ENCODE data around the gene REPS1. TPM values are rescaled to one million over a fixed set of nuclear protein-coding genes. Genes with fewer than 3 reads are reported as not detected.
"Not testable (repeated sequence)": the region's sequence is repeated elsewhere in the genome, so short reads cannot be mapped to it uniquely, and the experiment has no call there.

REPS1 gene
- total RNA-seq, 1 experiment from 2014 or later, result 27.4 TPM

- H3K27me3 ChIP-seq (ENCODE audit: low read length); H4K20me1 ChIP-seq (ENCODE audit: low read length); CTCF ChIA-PET; H3K4me2 ChIP-seq (ENCODE audit: low read length); ATAC-seq; POLR2A ChIA-PET (ENCODE audit: unreplicated experiment); H3F3A ChIP-seq (ENCODE audit: low read length, unreplicated experiment); H3K9me3 ChIP-seq (ENCODE audit: low read length); DNase-seq; H3K9me2 ChIP-seq (replicated peaks; ENCODE audit: low read length); H2AFZ ChIP-seq (ENCODE audit: low read length); intact Hi-C loops (cut with micrococcal nuclease); H3K4me3 ChIP-seq (ENCODE audit: low read length); BruUV-seq (replicated peaks); H3K27ac ChIP-seq (ENCODE audit: low read length); H3K4me1 ChIP-seq (ENCODE audit: insufficient read depth, low read length); H3K9ac ChIP-seq (ENCODE audit: low read length); H3K36me3 ChIP-seq (ENCODE audit: low read depth, low read length): not testable (repeated sequence)
- H3K79me2 ChIP-seq (ENCODE audit: low read length), result peaks cover 23% of the 10 kb centered on the region
Observed at GRCh38 chr6:139025416-139025815, 37.4 kb upstream of the REPS1 start.

DNA sequence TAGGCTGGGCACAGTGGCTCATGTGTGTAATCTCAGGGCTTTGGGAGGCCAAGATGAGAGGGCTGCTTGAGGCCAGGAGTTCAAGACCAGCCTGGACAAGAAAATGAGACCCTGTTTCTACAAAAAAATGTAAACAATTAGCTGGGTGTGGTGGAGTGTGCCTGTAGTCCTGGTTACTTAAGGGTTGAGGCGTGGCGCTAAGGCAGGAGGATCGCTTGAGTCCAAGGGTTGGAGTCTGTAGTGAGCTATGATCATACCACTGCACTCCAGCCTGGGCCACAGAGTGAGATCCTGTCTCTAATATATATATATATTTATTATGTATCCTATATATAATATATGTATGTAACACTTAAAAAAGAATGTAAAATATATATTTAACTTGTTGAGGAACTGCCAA lies 32.6 kb upstream of the REPS1 start:
- intact Hi-C loops (cut with micrococcal nuclease), result no loop called here
- H3K9me2 ChIP-seq (replicated peaks; ENCODE audit: low read length), result no peaks in the 10 kb centered on the region
- ChIA-PET POLR2A (ENCODE audit: unreplicated experiment) (no interaction called here), CTCF (no interaction called here)
- no peaks in the 10 kb centered on the region for H3K27me3 ChIP-seq (ENCODE audit: low read length)
- TF ChIP-seq EZH2phosphoT487 (IDR thresholded peaks at IDR 0.05; ENCODE audit: borderline replicate concordance, low read length) (no peak), EZH2 (IDR thresholded peaks at IDR 0.05; ENCODE audit: low read length, unreplicated experiment) (no peak)
- no peak overlapping the region for H3K4me2 ChIP-seq (ENCODE audit: low read length)
- no peaks in the 10 kb centered on the region for H3K36me3 ChIP-seq (ENCODE audit: low read depth, low read length)
- no peaks in the 10 kb centered on the region for H3K4me1 ChIP-seq (ENCODE audit: insufficient read depth, low read length)
- no TSS peak for BruUV-seq (replicated peaks)
- DNase-seq (no peak), ATAC-seq (no peak)
- H3K79me2 ChIP-seq (ENCODE audit: low read length), result no peaks in the 10 kb centered on the region
- H2AFZ ChIP-seq (ENCODE audit: low read length), result no peak overlapping the region
- no peaks in the 10 kb centered on the region for H3K9me3 ChIP-seq (ENCODE audit: low read length)
- H4K20me1 ChIP-seq (ENCODE audit: low read length), result no peaks in the 10 kb centered on the region
- no peak overlapping the region for H3K27ac ChIP-seq (ENCODE audit: low read length)
- H3F3A ChIP-seq (ENCODE audit: low read length, unreplicated experiment), result no peaks in the 10 kb centered on the region
- H3K9ac ChIP-seq (ENCODE audit: low read length), result no peak overlapping the region
- no peak overlapping the region for H3K4me3 ChIP-seq (ENCODE audit: low read length)

DNA sequence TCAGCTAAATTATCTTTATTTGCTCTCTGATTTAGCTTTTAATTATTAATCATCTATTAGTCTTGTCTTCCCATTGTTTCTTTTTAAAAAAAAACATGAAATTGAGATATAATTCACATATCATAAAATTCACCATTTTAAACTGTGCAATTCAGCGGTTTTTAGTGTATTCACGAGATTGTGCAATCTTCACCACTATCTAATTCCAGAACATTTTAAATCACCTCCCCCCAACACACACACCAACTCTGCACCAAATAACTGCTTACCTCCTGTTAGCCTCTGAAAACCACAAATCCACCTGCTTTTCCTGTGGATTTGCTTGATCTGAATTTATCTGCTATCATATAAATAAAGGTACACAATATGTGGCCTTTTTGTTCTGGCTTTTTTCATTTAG lies 31.7 kb upstream of the REPS1 start:
- H3K9me2 ChIP-seq (replicated peaks; ENCODE audit: low read length), result no peaks in the 10 kb centered on the region
- no peak overlapping the region for H3K4me2 ChIP-seq (ENCODE audit: low read length)
- H3K4me3 ChIP-seq (ENCODE audit: low read length), result no peak overlapping the region
- H3K4me1 ChIP-seq (ENCODE audit: insufficient read depth, low read length), result no peaks in the 10 kb centered on the region
- H3K27me3 ChIP-seq (ENCODE audit: low read length), result no peaks in the 10 kb centered on the region
- H3K9ac ChIP-seq (ENCODE audit: low read length), result no peak overlapping the region
- no TSS peak for BruUV-seq (replicated peaks)
- intact Hi-C loops (cut with micrococcal nuclease), result no loop called here
- no peak for DNase-seq
- no peaks in the 10 kb centered on the region for H3K79me2 ChIP-seq (ENCODE audit: low read length)
- TF ChIP-seq CTCF (conservative IDR thresholded peaks at IDR 0.05; ENCODE audit: low read depth, low read length) (no peak), EZH2 (IDR thresholded peaks at IDR 0.05; ENCODE audit: low read length, unreplicated experiment) (no peak), EZH2phosphoT487 (IDR thresholded peaks at IDR 0.05; ENCODE audit: borderline replicate concordance, low read length) (no peak)
- H4K20me1 ChIP-seq (ENCODE audit: low read length), result no peaks in the 10 kb centered on the region
- H3K9me3 ChIP-seq (ENCODE audit: low read length), result no peaks in the 10 kb centered on the region
- no peak overlapping the region for H2AFZ ChIP-seq (ENCODE audit: low read length)
- no peak overlapping the region for H3K27ac ChIP-seq (ENCODE audit: low read length)
- no peaks in the 10 kb centered on the region for H3K36me3 ChIP-seq (ENCODE audit: low read depth, low read length)
- POLR2A ChIA-PET (ENCODE audit: unreplicated experiment), result no interaction called here
- CTCF ChIA-PET, result no interaction called here
- H3F3A ChIP-seq (ENCODE audit: low read length, unreplicated experiment), result no peaks in the 10 kb centered on the region
- no peak for ATAC-seq

DNA sequence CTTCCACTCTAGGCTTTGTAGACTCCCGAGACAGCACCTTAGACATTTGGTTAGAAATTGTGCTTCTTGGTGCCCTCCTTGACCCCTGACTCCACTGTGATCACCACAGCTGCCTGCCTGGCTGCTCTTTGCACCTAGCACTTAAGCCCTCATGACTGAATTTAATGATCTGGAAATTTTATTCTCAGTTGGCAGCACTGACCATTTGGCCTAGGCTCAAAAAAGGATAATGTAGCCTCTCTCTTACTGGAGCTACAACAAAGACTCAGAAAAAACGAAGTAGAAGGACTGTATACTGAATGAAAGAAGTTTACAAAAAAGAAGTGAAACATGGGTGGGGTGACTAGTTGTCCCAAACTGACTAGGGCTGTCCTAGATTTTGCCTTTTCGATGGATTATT lies 29.2 kb upstream of the REPS1 start:
- no peaks in the 10 kb centered on the region for H3K36me3 ChIP-seq (ENCODE audit: low read depth, low read length)
- no peaks in the 10 kb centered on the region for H3K9me3 ChIP-seq (ENCODE audit: low read length)
- H3K9ac ChIP-seq (ENCODE audit: low read length), result no peak overlapping the region
- TF ChIP-seq CTCF (conservative IDR thresholded peaks at IDR 0.05; ENCODE audit: low read depth, low read length) (no peak), EZH2 (IDR thresholded peaks at IDR 0.05; ENCODE audit: low read length, unreplicated experiment) (no peak), EZH2phosphoT487 (IDR thresholded peaks at IDR 0.05; ENCODE audit: borderline replicate concordance, low read length) (no peak)
- no peaks in the 10 kb centered on the region for H3K79me2 ChIP-seq (ENCODE audit: low read length)
- no peak for ATAC-seq
- ChIA-PET POLR2A (ENCODE audit: unreplicated experiment) (no interaction called here), CTCF (no interaction called here)
- H3K27ac ChIP-seq (ENCODE audit: low read length), result no peak overlapping the region
- DNase-seq, result no peak
- no peak overlapping the region for H3K4me2 ChIP-seq (ENCODE audit: low read length)
- intact Hi-C loops (cut with micrococcal nuclease), result no loop called here
- no peaks in the 10 kb centered on the region for H3K27me3 ChIP-seq (ENCODE audit: low read length)
- H3K4me3 ChIP-seq (ENCODE audit: low read length), result no peak overlapping the region
- H3K4me1 ChIP-seq (ENCODE audit: insufficient read depth, low read length), result no peaks in the 10 kb centered on the region
- no peaks in the 10 kb centered on the region for H4K20me1 ChIP-seq (ENCODE audit: low read length)
- BruUV-seq (replicated peaks), result no TSS peak
- no peaks in the 10 kb centered on the region for H3F3A ChIP-seq (ENCODE audit: low read length, unreplicated experiment)
- no peaks in the 10 kb centered on the region for H3K9me2 ChIP-seq (replicated peaks; ENCODE audit: low read length)
- no peak overlapping the region for H2AFZ ChIP-seq (ENCODE audit: low read length)

All from PC-3 (cell line).